ENCODE data around the gene AOAH. TPM values are rescaled to one million over a fixed set of nuclear protein-coding genes. Genes with fewer than 3 reads are reported as not detected.

Gene AOAH
- total RNA-seq, 4 donors from 2014 or later: 0.93 to 20.5 (median 9.9) TPM

DNA sequence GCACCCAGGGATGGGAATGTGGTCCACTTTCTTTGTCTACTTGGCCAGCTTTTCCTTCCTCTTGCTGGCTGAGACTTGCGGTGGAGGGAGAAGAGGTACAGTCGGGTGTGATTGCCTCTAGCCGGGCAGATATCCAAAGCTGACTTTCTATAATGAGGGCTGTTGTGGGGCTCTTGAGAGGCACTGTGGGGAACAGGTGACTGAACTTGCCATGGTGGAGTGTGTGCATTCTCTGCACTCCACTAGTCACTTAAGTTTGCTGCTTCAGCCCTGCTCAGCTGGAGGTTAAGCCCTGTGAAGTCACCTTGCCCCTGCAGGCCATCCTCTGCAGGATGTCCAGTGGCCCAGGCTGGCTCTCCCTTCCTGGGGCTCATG is 116.6 kb downstream of the AOAH start:
- no peaks in the 10 kb centered on the region for H3K27me3 ChIP-seq
- 71% methylated on average over 3 of the region's 3 CpGs; no CpG with 5 or more reads in 1 of the 2 donors for WGBS, 2 donors (ENCODE audit: low coverage in 1 of 2)

DNA sequence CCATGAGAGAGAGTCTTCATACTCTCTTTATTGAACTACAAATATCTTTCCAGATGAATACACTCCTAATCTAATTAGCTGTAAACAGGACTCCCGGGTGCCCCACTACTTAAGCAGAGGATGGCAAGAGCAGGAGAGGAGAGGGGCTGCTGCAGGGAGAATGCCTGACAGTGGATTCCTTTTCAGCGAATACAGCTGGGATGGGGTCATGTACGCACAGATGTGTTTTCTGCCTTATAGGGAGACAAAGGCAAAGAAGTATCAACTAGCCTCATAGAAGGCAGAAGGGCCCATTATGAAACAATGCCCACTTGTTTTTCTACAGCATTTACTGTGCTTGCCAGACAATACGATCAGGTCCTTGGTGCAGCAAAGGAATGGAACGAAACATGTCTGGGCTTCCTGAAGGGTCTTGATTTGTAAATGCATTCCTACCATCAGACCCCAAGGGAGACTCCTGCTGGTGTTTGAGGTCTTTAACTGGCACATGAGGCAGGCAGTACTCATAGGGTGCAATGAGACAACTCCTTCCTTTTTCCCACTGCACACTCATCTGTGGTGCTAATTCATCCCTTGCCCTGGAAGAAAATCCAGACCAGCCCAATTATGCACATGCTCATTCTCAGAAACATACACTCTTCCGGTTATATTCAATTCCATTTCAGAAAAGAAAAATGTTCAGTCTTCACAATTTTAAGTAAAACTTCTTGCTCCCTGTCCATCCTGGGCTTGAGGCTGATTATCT is 117.1 kb downstream of the AOAH start:
- TF ChIP-seq, protein P1, sequence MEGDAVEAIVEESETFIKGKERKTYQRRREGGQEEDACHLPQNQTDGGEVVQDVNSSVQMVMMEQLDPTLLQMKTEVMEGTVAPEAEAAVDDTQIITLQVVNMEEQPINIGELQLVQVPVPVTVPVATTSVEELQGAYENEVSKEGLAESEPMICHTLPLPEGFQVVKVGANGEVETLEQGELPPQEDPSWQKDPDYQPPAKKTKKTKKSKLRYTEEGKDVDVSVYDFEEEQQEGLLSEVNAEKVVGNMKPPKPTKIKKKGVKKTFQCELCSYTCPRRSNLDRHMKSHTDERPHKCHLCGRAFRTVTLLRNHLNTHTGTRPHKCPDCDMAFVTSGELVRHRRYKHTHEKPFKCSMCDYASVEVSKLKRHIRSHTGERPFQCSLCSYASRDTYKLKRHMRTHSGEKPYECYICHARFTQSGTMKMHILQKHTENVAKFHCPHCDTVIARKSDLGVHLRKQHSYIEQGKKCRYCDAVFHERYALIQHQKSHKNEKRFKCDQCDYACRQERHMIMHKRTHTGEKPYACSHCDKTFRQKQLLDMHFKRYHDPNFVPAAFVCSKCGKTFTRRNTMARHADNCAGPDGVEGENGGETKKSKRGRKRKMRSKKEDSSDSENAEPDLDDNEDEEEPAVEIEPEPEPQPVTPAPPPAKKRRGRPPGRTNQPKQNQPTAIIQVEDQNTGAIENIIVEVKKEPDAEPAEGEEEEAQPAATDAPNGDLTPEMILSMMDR (IDR thresholded peaks at IDR 0.05): no peak
- TF ChIP-seq POLR2A (IDR thresholded peaks at IDR 0.05): no peak
- TF ChIP-seq EP300 (IDR thresholded peaks at IDR 0.05): no peak
- TF ChIP-seq POLR2AphosphoS5 (IDR thresholded peaks at IDR 0.05): no peak
- Histone ChIP-seq H3K9me3 (no peaks in the 10 kb centered on the region), H3K27ac (no peak overlapping the region), H3K36me3 (no peaks in the 10 kb centered on the region), H3K27me3 (no peaks in the 10 kb centered on the region), H3K4me1 (no peaks in the 10 kb centered on the region), H3K4me3 (no peak overlapping the region)
- no peak for ATAC-seq
- WGBS, 2 donors (ENCODE audit: low coverage in 1 of 2): 47 to 56% methylated on average over 3 to 6 of the region's 6 CpGs

More for the DNA sequence above, 116.6 kb downstream of the AOAH start:
- Histone ChIP-seq H3K4me3 (no peak overlapping the region), H3K27ac (no peak overlapping the region), H3K36me3 (no peaks in the 10 kb centered on the region), H3K4me1 (no peaks in the 10 kb centered on the region), H3K9me3 (no peaks in the 10 kb centered on the region)
- ATAC-seq: no peak
- TF ChIP-seq, protein P1 (IDR thresholded peaks at IDR 0.05): no peak
- TF ChIP-seq POLR2AphosphoS5 (IDR thresholded peaks at IDR 0.05): no peak
- TF ChIP-seq POLR2A (IDR thresholded peaks at IDR 0.05): no peak
- no peak for TF ChIP-seq EP300 (IDR thresholded peaks at IDR 0.05)

DNA sequence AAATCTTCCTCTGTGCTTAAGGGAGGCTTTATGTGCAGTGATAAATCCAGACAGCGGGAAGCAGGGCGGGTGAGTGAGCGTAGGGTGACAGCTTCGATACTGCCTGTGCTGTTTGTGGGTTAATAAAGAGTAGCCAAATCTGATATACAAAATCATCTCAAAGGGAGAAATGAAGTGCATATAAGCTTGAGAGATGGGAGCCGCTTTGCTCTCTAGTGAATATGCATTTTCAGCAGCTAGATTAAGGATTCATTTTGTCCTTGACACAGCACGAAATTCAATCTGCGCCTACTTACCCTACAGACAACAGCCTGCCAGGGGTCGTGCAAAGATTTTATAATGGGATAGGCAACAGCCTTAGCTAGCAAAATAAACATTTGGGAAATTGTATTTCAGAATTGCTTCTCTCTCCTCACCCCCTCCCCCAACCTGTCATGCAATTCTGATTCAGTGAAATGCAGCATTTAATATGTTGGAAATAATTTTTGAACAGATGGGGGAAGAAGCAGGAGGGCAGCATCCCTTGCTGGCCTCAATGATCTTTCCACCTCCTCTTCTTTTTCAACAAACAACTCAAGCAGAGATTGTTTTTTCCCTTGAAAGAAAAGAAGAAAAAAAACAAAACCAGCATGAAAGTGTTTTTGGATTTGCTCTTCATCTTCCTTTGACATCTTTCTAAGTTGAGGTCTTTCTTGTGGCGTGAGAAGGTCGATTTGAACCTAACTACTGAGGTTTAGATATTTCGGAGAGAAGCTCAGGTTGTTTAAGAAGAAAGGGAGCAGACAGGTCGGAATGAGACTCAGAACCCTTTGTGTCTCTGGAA is 117.9 kb downstream of the AOAH start:
- Histone ChIP-seq H3K27ac (no peak overlapping the region), H3K4me1 (no peaks in the 10 kb centered on the region), H3K4me3 (no peak overlapping the region), H3K36me3 (no peaks in the 10 kb centered on the region), H3K9me3 (no peaks in the 10 kb centered on the region), H3K27me3 (no peaks in the 10 kb centered on the region)
- WGBS, 2 donors (ENCODE audit: low coverage in 1 of 2): 55 to 60% methylated on average over 8 to 12 of the region's 12 CpGs
- ATAC-seq: no peak
- no peak for TF ChIP-seq POLR2A (IDR thresholded peaks at IDR 0.05)
- TF ChIP-seq, protein P1 (IDR thresholded peaks at IDR 0.05): no peak
- no peak for TF ChIP-seq POLR2AphosphoS5 (IDR thresholded peaks at IDR 0.05)
- TF ChIP-seq EP300 (IDR thresholded peaks at IDR 0.05): no peak

DNA sequence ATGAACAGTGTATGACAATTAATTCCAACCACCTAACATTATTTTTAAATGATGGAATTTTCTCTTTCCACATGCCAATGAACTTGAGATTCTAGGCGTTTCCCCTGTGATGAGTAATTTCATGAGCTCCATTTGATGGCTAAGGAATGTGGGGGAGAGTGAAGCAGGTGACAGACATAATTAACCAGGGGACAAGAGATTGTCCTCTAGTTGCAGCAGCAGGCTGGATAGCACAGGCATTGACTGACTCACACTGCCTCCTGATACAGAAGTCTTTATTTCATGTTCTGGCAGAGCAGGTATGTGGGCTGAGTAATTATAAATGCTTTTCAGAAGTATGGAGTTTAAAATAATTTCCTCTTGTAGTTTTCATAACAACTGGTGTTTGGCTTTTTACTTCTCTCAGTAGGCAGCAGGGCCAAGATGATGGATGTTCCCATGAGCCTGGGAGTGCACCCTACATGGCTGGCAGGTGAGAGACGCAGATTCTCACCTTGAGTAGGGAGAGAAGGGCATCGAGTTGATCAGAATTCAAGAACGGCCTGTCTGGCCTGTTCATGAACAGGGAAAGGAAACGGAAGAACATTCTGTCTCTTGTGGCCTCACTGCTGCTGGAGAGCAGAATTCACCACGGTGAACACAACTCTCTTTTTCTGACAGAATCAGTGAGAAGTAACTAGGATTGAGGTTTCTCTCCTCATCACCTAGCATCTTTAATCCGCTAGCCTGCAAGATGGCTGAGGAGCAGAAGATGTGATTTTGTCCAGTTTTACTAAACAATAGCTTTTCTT is 118.8 kb downstream of the AOAH start:
- TF ChIP-seq, protein P1 (IDR thresholded peaks at IDR 0.05): no peak
- no peak for TF ChIP-seq EP300 (IDR thresholded peaks at IDR 0.05)
- Histone ChIP-seq H3K4me1 (no peaks in the 10 kb centered on the region), H3K36me3 (no peaks in the 10 kb centered on the region), H3K27ac (no peak overlapping the region), H3K4me3 (no peak overlapping the region), H3K9me3 (no peaks in the 10 kb centered on the region), H3K27me3 (no peaks in the 10 kb centered on the region)
- no peak for ATAC-seq
- 33 to 76% methylated on average over 1 to 7 of the region's 7 CpGs for WGBS, 2 donors (ENCODE audit: low coverage in 1 of 2)
